ENCODE results near the gene PTAFR. TPM values are rescaled to one million over a fixed set of nuclear protein-coding genes. Genes with fewer than 3 reads are reported as not detected.

PTAFR gene
- total and polyA plus RNA-seq, 2 of the 8 experiments (the other 6 are each of a cell fraction or from before 2014, with no cell fraction given): 1.2 to 4.9 TPM

GRCh38 chr1:28172713-28173150 lies 3.8 kb downstream of the PTAFR start:
- no peak overlapping the region; the same call in 1 of the 2 replicates for H3K18ac ChIP-seq (ENCODE audit: extremely low read depth, low read length)
- H3K4me1 ChIP-seq (replicated peaks in 1 of 4; ENCODE audit: control insufficient read depth in 3 of 4, insufficient read depth in 4 of 4, low read length in 3 of 4): peaks cover 0 to 3% (median 0%) of the 10 kb centered on the region in 4 experiments; a peak in 1 of 7 replicates
- WGBS, 2 experiments (ENCODE audit: extremely low coverage in 1 of 2, insufficient coverage in 1 of 2, insufficient read length in 1 of 2, insufficient replicate concordance in 2 of 2, low coverage in 1 of 2, low lambda C conversion rate in 2 of 2, missing lambda C conversion rate in 1 of 2): 91% methylated on average over 8 of the region's 8 CpGs; no CpG with 5 or more reads in 1 of the 2 experiments

More at GRCh38 chr1:28172713-28173150, 3.8 kb downstream of the PTAFR start:
- no peak overlapping the region for H3K14ac ChIP-seq (ENCODE audit: insufficient read length)
- H4K20me1 ChIP-seq (replicated peaks in 1 of 2; ENCODE audit: control insufficient read depth in 1 of 2, insufficient read depth in 2 of 2, low read length in 2 of 2): no peaks in the 10 kb centered on the region
- DNase-seq (ENCODE audit: low read depth in 1 of 2, low spot score in 2 of 2): no peak
- ChIA-PET POLR2A (ENCODE audit: partially characterized antibody) (no interaction called here), CTCF (ENCODE audit: partially characterized antibody) (interaction anchor here (1.3 to 4.0 kb wide), 3 partner anchors 52 to 81 kb away, joined by 3 to 9 read pairs (median 3); no protein-coding TSS in a partner anchor)
- no peak overlapping the region for H2BK120ac ChIP-seq (replicated peaks; ENCODE audit: low read depth, low read length)
- no peaks in the 10 kb centered on the region for H3K23me2 ChIP-seq (ENCODE audit: low read depth, low read length)
- no peak for FAIRE-seq
- H3K4me2 ChIP-seq (ENCODE audit: insufficient read depth in 1 of 2, low read depth in 2 of 2, low read length in 2 of 2): no peak overlapping the region
- no peak overlapping the region for H4K5ac ChIP-seq (ENCODE audit: insufficient read length, low read depth, low read length)
- no peak overlapping the region for H3K23ac ChIP-seq (ENCODE audit: insufficient read length)
- H4K8ac ChIP-seq (ENCODE audit: extremely low read depth, insufficient read depth, low read length): no peak overlapping the region
- no peak overlapping the region for H2BK5ac ChIP-seq (ENCODE audit: low read depth, low read length)
- no peaks in the 10 kb centered on the region for H3K79me1 ChIP-seq (ENCODE audit: low read depth, low read length)
- H4K91ac ChIP-seq (replicated peaks; ENCODE audit: insufficient read length, low read length): no peak overlapping the region
- no peak overlapping the region for H3K4me3 ChIP-seq (ENCODE audit: extremely low read depth in 1 of 4, insufficient read depth in 2 of 4, low read depth in 3 of 4, low read length in 4 of 4)
- H3K27me3 ChIP-seq (replicated peaks in 1 of 4; ENCODE audit: control insufficient read depth in 3 of 4, extremely low read depth in 1 of 4, insufficient read depth in 3 of 4, low read length in 3 of 4): no peaks in the 10 kb centered on the region
- no peak overlapping the region for H2BK15ac ChIP-seq (ENCODE audit: low read length)
- no peak overlapping the region for H3K4ac ChIP-seq (replicated peaks; ENCODE audit: insufficient read length, low read depth, low read length)
- H3K56ac ChIP-seq (replicated peaks; ENCODE audit: insufficient read length, low read depth, low read length): no peak overlapping the region
- no peak overlapping the region for H2AK5ac ChIP-seq (ENCODE audit: low read depth, low read length)
- no peak overlapping the region for H3K9ac ChIP-seq (replicated peaks in 1 of 4; ENCODE audit: extremely low read depth in 1 of 4, low read depth in 3 of 4, low read length in 3 of 4)
- H3K36me3 ChIP-seq (ENCODE audit: control insufficient read depth in 2 of 4, insufficient read depth in 4 of 4, low read length in 3 of 4): no peaks in the 10 kb centered on the region
- no peaks in the 10 kb centered on the region for H3K9me3 ChIP-seq (ENCODE audit: insufficient read depth in 2 of 2, low read depth in 1 of 2, low read length in 1 of 2)
- TF ChIP-seq SUZ12 (IDR thresholded peaks at IDR 0.05; ENCODE audit: low read length) (no peak), SP1 (IDR thresholded peaks at IDR 0.05; ENCODE audit: low read depth, low read length) (no peak), SIRT6 (IDR thresholded peaks at IDR 0.05; ENCODE audit: low read length) (no peak), FOSL1 (IDR thresholded peaks at IDR 0.05; ENCODE audit: insufficient read depth, low read depth, low read length) (no peak), BRCA1 (IDR thresholded peaks at IDR 0.05; ENCODE audit: low read depth, low read length) (no peak), RFX5 (IDR thresholded peaks at IDR 0.05; ENCODE audit: borderline replicate concordance, low read depth, low read length) (no peak), POU5F1 (IDR thresholded peaks at IDR 0.05; ENCODE audit: low read depth, low read length) (no peak), CREB1 (IDR thresholded peaks at IDR 0.05) (no peak), TEAD4 (IDR thresholded peaks at IDR 0.05; ENCODE audit: low read depth, low read length) (no peak), CBX5 (IDR thresholded peaks at IDR 0.05; ENCODE audit: low read depth, low read length) (no peak)
- no peak overlapping the region; the same call in 1 of the 2 replicates for H2AFZ ChIP-seq (ENCODE audit: low read length)
- no peak overlapping the region for H3K27ac ChIP-seq (ENCODE audit: low read depth, low read length)
- H3K79me2 ChIP-seq (ENCODE audit: control insufficient read depth in 1 of 2, insufficient read depth in 2 of 2, low read length in 2 of 2): no peaks in the 10 kb centered on the region
- no peak overlapping the region for H2BK12ac ChIP-seq (ENCODE audit: low read depth, low read length)
- H2BK20ac ChIP-seq (ENCODE audit: low read length): no peak overlapping the region
